Mucosa of descending colon (tissue), 3 donors: ENCODE measurements around the gene TNS1. TPM values are rescaled to one million over a fixed set of nuclear protein-coding genes. Genes with fewer than 3 reads are reported as not detected.

Source experiments
- ATAC-seq: fragments of 200-7000 bp; cut with Tn5 transposase; one replicate; pipeline ENCODE4 v1.9.1; 2020; ENCODE audit warnings: mild to moderate bottlenecking, moderate library complexity
- DNase-seq, 3 donors: peaks; one replicate each; pipeline ENCODE4 v3.0.0-alpha.2; 2020
- H3K36me3 ChIP-seq: fragments of 200-600 bp; one replicate; pipeline ENCODE4 v1.8.0; 2021; ENCODE audit warnings: low read depth, mild to moderate bottlenecking
- H3K4me1 ChIP-seq: fragments of 200-600 bp; one replicate; pipeline ENCODE4 v1.8.0; 2021; ENCODE audit warnings: low read depth, mild to moderate bottlenecking
- H3K4me3 ChIP-seq: fragments of 200-600 bp; one replicate; pipeline ENCODE4 v1.8.0; 2021; ENCODE audit warnings: mild to moderate bottlenecking
- H3K9me3 ChIP-seq: fragments of 200-600 bp; one replicate; pipeline ENCODE4 v1.8.0; 2021; ENCODE audit warnings: mild to moderate bottlenecking
- intact Hi-C, 2 donors: fragments of 100-400 bp; cut with DNase I in 1 of 2; cut with micrococcal nuclease in 1 of 2; formaldehyde crosslinking; loops; one replicate each; pipeline versions ENCODE4 v1.11.0 to v1.11.1; 2022; cut with DNase I, micrococcal nuclease
- total RNA-seq, 3 donors: library from RNA; stranded (reverse); fragmentation: NEBNext Ultra II Directional in 2 of 3; extraction: Animal tissue kit (Norgen Biotek cat#: 25700) in 2 of 3; gene quantifications; one replicate each; pipeline versions ENCODE4 v1.2.1 to v1.2.4, GENCODE V29; 2021 to 2023
- TF ChIP-seq, protein P1 (sequence below): fragments of 200-600 bp; IDR thresholded peaks from one replicate; pipeline ENCODE4 v1.8.0; 2022; ENCODE audit warnings: antibody characterized with exemption, mild to moderate bottlenecking
- donor health status: DM: no; HTN: no; CAD: no; lungs with moderate emphysema.
- donor health status: DM: no; HTN: no; CAD: no.
- donor health status: DM: no; HTN: yes; CAD: no.

The TNS1 gene
- total RNA-seq, 3 donors from 2014 or later, result 43.8 to 1,458 (median 121) TPM

- Histone ChIP-seq H3K36me3 (no peaks in the 10 kb centered on the region), H3K4me1 (peaks cover 3% of the 10 kb centered on the region), H3K4me3 (no peak overlapping the region), H3K9me3 (no peaks in the 10 kb centered on the region)
- intact Hi-C loops, result no loop called here
- no peak for DNase-seq
- TF ChIP-seq, protein P1, sequence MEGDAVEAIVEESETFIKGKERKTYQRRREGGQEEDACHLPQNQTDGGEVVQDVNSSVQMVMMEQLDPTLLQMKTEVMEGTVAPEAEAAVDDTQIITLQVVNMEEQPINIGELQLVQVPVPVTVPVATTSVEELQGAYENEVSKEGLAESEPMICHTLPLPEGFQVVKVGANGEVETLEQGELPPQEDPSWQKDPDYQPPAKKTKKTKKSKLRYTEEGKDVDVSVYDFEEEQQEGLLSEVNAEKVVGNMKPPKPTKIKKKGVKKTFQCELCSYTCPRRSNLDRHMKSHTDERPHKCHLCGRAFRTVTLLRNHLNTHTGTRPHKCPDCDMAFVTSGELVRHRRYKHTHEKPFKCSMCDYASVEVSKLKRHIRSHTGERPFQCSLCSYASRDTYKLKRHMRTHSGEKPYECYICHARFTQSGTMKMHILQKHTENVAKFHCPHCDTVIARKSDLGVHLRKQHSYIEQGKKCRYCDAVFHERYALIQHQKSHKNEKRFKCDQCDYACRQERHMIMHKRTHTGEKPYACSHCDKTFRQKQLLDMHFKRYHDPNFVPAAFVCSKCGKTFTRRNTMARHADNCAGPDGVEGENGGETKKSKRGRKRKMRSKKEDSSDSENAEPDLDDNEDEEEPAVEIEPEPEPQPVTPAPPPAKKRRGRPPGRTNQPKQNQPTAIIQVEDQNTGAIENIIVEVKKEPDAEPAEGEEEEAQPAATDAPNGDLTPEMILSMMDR, result no peak
- no peak for ATAC-seq
Measured at GRCh38 chr2:217897091-217897715, 105.6 kb downstream of the TNS1 start.

GRCh38 chr2:217895070-217895635 lies 107.6 kb downstream of the TNS1 start:
- intact Hi-C loops, result no loop called here
- H3K4me1 ChIP-seq, result no peaks in the 10 kb centered on the region
- ATAC-seq (no peak), DNase-seq (no peak)
- TF ChIP-seq, protein P1, result no peak
- H3K9me3 ChIP-seq, result no peaks in the 10 kb centered on the region
- H3K4me3 ChIP-seq, result no peak overlapping the region
- no peaks in the 10 kb centered on the region for H3K36me3 ChIP-seq

- no peaks in the 10 kb centered on the region for H3K36me3 ChIP-seq
- DNase-seq (no peak), ATAC-seq (no peak)
- no peak overlapping the region for H3K4me3 ChIP-seq
- TF ChIP-seq, protein P1, result no peak
- intact Hi-C loops, result no loop called here
- no peaks in the 10 kb centered on the region for H3K9me3 ChIP-seq
- no peaks in the 10 kb centered on the region for H3K4me1 ChIP-seq
Measured at GRCh38 chr2:217893440-217893839, 109.4 kb downstream of the TNS1 start.

GRCh38 chr2:217892560-217892959 lies 110.2 kb downstream of the TNS1 start:
- ATAC-seq (no peak), DNase-seq (no peak)
- TF ChIP-seq, protein P1, result no peak
- Histone ChIP-seq H3K4me1 (no peaks in the 10 kb centered on the region), H3K9me3 (no peaks in the 10 kb centered on the region), H3K4me3 (no peak overlapping the region), H3K36me3 (no peaks in the 10 kb centered on the region)
- intact Hi-C loops, result no loop called here

DNA sequence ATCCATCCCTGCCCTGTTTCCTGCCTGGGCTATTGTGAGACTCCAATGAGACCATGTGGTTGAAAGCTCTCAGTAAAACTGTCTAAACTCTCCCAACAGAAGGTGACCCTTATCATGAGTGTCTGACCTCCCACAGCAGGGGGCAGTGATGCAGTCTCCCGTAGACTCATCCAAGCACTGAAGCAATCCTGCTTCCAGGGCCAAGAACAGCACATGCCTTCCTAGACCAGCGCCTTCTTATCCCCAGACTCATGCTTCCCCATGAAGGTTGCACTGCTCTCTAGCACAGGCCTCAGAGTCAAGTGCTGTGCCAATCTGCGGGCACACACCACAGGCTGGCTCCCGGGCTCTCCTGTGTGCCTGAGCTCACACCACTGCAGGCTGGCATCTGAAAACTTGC lies 112.3 kb downstream of the TNS1 start:
- Histone ChIP-seq H3K4me3 (no peak overlapping the region), H3K4me1 (no peaks in the 10 kb centered on the region), H3K36me3 (no peaks in the 10 kb centered on the region), H3K9me3 (no peaks in the 10 kb centered on the region)
- no peak for DNase-seq
- TF ChIP-seq, protein P1, result no peak
- ATAC-seq, result peak; percentile 37
- intact Hi-C loops, result no loop called here
